ENCODE data around the gene HSBP1L1. TPM values are rescaled to one million over a fixed set of nuclear protein-coding genes. Genes with fewer than 3 reads are reported as not detected.

HSBP1L1 gene
- total RNA-seq, 1 experiment from 2014 or later: 1.1 TPM

DNA sequence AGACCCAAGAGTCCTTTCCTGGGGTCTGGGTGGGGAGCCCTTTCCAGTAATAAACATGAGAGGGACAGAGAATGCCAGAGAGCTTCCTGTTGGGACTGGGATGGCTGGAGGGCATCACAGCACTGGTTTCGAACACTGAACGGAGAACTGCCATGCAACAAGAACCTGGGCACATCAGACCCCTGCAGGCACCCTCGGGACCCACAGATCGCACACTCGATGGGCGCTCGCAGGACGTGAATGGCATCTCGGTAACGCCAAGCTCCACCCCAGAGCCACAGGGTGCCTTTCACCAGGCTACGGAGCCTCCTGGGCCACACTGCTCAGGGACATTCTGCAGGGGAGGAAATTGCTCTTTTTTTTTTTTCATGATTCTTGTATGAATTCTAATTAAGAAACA, 38.1 kb upstream of the HSBP1L1 start:
- H3K4me1 ChIP-seq (ENCODE audit: insufficient read depth, low read length, poor library complexity, severe bottlenecking): no peaks in the 10 kb centered on the region
- intact Hi-C loops (cut with micrococcal nuclease; ENCODE audit: unreplicated experiment): no loop called here
- TF ChIP-seq EZH2 (IDR thresholded peaks at IDR 0.05; ENCODE audit: borderline replicate concordance, low read depth, low read length, poor library complexity, severe bottlenecking): no peak
- TF ChIP-seq, protein P1, sequence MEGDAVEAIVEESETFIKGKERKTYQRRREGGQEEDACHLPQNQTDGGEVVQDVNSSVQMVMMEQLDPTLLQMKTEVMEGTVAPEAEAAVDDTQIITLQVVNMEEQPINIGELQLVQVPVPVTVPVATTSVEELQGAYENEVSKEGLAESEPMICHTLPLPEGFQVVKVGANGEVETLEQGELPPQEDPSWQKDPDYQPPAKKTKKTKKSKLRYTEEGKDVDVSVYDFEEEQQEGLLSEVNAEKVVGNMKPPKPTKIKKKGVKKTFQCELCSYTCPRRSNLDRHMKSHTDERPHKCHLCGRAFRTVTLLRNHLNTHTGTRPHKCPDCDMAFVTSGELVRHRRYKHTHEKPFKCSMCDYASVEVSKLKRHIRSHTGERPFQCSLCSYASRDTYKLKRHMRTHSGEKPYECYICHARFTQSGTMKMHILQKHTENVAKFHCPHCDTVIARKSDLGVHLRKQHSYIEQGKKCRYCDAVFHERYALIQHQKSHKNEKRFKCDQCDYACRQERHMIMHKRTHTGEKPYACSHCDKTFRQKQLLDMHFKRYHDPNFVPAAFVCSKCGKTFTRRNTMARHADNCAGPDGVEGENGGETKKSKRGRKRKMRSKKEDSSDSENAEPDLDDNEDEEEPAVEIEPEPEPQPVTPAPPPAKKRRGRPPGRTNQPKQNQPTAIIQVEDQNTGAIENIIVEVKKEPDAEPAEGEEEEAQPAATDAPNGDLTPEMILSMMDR (conservative IDR thresholded peaks at IDR 0.05; ENCODE audit: low read depth, low read length): no peak
- BruUV-seq (replicated peaks): no TSS peak
- peaks cover 23% of the 10 kb centered on the region for H3K9me3 ChIP-seq (ENCODE audit: low read depth, low read length, poor library complexity, severe bottlenecking)
- H3K27ac ChIP-seq (ENCODE audit: low read depth, low read length, poor library complexity, severe bottlenecking): no peak overlapping the region
- POLR2A ChIA-PET (ENCODE audit: low non-redundant PET): no interaction called here
- H3K27me3 ChIP-seq (replicated peaks; ENCODE audit: insufficient read depth, low read depth, low read length, poor library complexity): no peaks in the 10 kb centered on the region
- CTCF ChIA-PET: no interaction called here
- no peak overlapping the region for H3K4me3 ChIP-seq (ENCODE audit: low read depth, low read length, poor library complexity, severe bottlenecking)
- H3K36me3 ChIP-seq (ENCODE audit: insufficient read depth, low read length, poor library complexity, severe bottlenecking): peaks cover 20% of the 10 kb centered on the region
- DNase-seq (ENCODE audit: low spot score): no peak

DNA sequence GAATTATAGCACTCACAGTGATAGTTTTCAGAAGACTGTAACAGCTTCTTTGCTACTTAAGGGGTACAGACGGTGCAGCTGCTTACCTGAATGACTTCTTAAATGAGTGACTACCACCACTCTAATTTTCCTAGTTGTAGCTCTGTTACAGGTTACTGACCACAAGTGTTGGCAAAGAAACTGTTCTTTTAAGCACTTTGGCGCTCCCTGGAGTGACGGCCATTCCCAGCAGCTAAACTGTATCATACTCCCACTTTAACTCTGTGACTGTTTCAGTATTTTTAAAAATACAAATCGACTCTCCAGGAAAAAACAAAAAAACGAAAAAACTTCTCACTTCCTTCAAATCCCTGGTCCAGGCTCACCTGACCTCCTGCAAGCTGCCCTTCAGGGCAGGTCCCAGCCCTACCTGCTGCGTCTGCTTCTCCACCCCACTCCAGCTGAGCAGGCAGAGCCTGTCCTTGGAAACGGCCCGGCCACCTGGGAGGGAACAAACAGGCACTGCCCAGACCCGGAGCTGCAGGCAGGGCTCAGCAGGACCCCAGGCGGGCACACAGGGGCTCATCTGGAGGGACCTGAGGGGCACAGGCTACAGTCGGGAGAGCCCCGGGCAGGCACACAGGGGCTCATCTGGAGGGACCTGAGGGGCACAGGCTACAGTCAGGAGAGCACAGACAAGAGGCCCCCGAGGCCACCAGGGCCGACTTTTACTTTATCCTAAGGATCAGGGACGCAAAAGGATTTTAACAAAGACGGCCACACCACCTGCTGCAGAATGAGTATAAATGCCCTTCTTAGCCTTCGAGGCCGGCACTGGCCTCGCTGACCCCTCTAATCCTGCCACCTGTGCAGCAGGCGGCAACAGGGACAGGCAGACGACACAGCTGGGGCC, 37.5 kb upstream of the HSBP1L1 start:
- Histone ChIP-seq H3K27me3 (replicated peaks; ENCODE audit: insufficient read depth, low read depth, low read length, poor library complexity) (no peaks in the 10 kb centered on the region), H3K36me3 (ENCODE audit: insufficient read depth, low read length, poor library complexity, severe bottlenecking) (peaks cover 22% of the 10 kb centered on the region), H3K9me3 (ENCODE audit: low read depth, low read length, poor library complexity, severe bottlenecking) (peaks cover 28% of the 10 kb centered on the region), H3K4me1 (ENCODE audit: insufficient read depth, low read length, poor library complexity, severe bottlenecking) (no peaks in the 10 kb centered on the region), H3K4me3 (ENCODE audit: low read depth, low read length, poor library complexity, severe bottlenecking) (no peak overlapping the region), H3K27ac (ENCODE audit: low read depth, low read length, poor library complexity, severe bottlenecking) (no peak overlapping the region)
- intact Hi-C loops (cut with micrococcal nuclease; ENCODE audit: unreplicated experiment): no loop called here
- no TSS peak for BruUV-seq (replicated peaks)
- DNase-seq (ENCODE audit: low spot score): no peak
- CTCF ChIA-PET: no interaction called here
- POLR2A ChIA-PET (ENCODE audit: low non-redundant PET): no interaction called here
- no peak for TF ChIP-seq EZH2 (IDR thresholded peaks at IDR 0.05; ENCODE audit: borderline replicate concordance, low read depth, low read length, poor library complexity, severe bottlenecking)
- TF ChIP-seq, protein P1 (conservative IDR thresholded peaks at IDR 0.05; ENCODE audit: low read depth, low read length): no peak

DNA sequence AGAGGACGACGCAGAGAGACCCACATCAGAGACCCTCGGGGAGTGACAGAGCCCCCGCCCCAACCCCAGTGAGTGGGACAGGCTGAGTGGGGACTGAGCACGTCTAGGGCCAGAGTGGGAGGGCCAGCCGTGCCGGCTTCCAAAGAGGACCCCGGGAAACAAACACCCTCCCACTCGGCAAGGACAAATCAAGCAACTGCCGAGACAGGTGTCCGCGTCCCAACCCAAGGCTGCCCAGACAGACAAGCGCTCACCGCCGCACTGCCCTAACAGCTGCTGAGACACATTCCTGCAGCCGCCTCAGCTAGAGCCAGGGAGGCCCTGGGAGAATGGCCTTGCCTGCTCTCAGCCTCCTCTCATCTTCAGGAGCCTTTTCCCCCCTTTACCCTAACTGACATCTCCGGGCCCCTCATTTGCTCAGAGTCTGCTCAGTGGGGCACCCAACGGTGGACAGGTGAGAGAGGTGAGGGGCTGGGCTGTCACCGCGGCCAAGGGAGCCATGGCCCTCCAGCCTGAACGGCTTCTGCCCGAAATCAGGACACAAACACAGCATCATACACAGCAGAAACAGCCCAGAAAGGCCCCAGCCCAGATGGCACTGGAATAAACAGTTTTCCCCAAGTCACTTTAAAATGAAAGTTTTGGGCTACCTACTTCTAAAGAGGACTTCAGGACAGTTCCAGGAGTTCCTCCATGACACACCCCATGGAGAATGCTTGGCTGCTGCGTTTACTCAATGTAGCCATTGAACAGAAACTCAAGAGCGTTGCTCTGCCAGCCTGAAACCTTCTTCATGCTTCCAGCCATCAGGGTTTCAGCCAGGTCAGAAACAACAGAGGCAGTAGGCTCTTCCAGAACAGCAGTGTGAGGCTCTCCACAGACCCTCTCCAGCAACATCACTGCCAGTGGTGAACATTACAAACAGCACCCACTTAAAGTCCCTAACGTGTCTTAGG, 36.6 kb upstream of the HSBP1L1 start:
- Histone ChIP-seq H3K9me3 (ENCODE audit: low read depth, low read length, poor library complexity, severe bottlenecking) (peaks cover 34% of the 10 kb centered on the region), H3K4me3 (ENCODE audit: low read depth, low read length, poor library complexity, severe bottlenecking) (no peak overlapping the region), H3K36me3 (ENCODE audit: insufficient read depth, low read length, poor library complexity, severe bottlenecking) (peaks cover 25% of the 10 kb centered on the region), H3K27me3 (replicated peaks; ENCODE audit: insufficient read depth, low read depth, low read length, poor library complexity) (no peaks in the 10 kb centered on the region), H3K27ac (ENCODE audit: low read depth, low read length, poor library complexity, severe bottlenecking) (no peak overlapping the region), H3K4me1 (ENCODE audit: insufficient read depth, low read length, poor library complexity, severe bottlenecking) (no peaks in the 10 kb centered on the region)
- no TSS peak for BruUV-seq (replicated peaks)
- CTCF ChIA-PET: no interaction called here
- no peak for DNase-seq (ENCODE audit: low spot score)
- POLR2A ChIA-PET (ENCODE audit: low non-redundant PET): no interaction called here
- TF ChIP-seq, protein P1 (conservative IDR thresholded peaks at IDR 0.05; ENCODE audit: low read depth, low read length): no peak
- no peak for TF ChIP-seq EZH2 (IDR thresholded peaks at IDR 0.05; ENCODE audit: borderline replicate concordance, low read depth, low read length, poor library complexity, severe bottlenecking)
- intact Hi-C loops (cut with micrococcal nuclease; ENCODE audit: unreplicated experiment): no loop called here

Measured in A673 (cell line).